Ecto neural progenitor cell (in vitro differentiated cells): Measurements from ENCODE around the gene THAP11.
"Not testable (repeated sequence)": the region's sequence is repeated elsewhere in the genome, so short reads cannot be mapped to it uniquely, and the experiment has no call there.

ENCODE experiments used
- DNase-seq: peaks from one replicate; pipeline ENCODE4 v3.0.0-alpha.2; 2018; ENCODE audit warnings: low spot score

The THAP11 gene

DNA sequence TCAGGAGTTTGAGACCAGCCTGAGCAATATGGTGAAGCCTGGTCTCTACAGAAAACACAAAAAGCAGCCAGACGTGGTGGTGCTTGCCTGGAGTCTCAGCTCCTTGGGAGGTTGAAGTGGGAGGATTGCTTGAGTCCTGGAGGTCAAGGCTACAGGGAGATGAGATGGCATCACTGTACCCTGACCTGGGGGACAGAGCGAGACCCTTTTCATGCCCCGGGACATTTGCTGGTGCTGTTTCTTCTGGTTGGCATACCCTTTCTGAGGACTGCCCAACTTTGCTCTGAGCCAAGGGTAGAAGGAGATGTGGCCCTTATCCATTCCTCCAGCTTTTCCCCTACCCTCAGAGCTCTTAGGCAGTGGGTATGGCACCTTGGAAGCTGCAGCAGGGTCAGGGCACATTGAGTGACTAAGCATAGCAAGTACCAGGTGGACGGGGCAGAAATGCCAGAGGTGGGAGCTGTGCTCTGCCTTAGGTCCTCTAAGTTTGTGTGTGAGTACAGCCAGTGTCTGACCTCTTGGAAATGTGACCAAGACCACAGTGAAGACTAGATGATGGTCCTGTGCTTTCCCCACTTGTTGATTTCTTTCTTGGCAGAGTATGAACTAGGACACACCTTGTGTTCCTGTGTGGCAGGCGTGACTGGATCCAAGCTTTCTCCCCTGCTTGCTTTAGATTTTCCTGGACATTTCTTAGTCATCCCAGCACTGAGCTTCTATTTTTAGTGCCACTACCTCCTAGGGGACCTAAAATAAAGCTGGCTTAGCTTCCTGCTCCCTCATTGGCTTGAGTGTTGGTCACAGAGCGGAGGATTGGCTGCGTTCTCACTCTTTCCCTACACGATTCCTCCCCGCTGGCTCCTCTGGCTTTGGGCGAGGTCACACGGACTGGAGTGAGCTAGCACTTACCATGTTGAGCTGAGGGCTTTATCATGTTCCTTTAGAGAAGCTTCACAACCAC, 20.8 kb downstream of the THAP11 start:
- no peak for DNase-seq

DNA sequence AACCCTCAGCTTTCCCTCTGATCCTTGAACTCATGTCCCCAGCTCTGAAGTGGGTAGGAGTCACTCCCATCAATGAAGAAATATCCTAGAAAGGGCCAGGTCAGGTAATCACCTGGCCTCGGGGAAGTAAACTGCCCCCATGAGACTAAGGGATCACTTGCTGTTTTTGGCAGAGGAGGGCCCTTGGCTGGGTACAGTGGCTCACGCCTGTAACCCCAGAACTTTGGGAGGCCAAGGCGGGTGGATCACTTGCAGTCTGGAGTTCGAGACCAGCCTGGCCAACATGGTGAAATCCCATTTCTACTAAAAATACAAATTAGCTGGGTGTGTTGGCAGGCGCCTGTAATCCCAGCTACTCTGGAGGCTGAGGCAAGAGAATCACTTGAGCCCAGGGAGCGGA, 21.9 kb downstream of the THAP11 start:
- DNase-seq: not testable (repeated sequence)

DNA sequence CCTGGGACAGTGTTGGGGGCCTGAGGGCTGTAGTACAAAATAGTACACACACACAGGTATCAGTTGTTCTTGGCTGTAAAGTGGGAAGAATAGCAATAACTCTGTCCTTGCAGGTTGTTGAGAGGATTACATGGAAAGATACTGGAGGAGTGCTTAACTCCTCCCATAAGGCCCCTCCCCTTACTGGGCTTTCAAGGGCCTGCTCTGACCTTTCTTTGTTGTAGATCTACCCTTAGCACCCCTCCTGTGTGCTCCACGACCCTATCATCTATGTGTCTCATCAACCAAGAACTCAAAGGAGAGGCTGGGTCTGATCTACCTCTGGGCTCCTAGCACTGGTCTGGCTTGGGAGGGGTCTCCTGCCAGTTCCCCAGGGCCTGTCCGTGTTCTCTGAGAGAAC, 22.5 kb downstream of the THAP11 start:
- no peak for DNase-seq

DNA sequence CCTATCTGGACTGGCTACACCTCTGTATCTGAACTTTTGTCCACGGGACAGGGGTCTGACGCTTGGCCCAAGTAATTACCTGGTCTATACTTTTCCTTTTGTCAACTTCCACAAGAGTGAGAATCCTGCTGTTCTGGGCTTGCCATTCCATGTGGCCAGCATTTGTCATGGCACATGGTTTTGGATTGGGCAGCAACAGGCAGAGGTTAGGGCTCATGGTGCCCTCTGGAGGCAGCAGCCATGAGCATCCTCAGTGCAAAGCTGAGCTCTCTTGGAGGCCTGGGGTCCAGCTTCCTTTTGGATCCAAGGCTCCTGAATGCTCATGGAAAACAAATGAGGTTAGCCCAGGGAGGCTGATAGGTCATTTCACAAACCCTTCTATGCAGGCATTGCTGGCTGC, 23.2 kb downstream of the THAP11 start:
- no peak for DNase-seq

DNA sequence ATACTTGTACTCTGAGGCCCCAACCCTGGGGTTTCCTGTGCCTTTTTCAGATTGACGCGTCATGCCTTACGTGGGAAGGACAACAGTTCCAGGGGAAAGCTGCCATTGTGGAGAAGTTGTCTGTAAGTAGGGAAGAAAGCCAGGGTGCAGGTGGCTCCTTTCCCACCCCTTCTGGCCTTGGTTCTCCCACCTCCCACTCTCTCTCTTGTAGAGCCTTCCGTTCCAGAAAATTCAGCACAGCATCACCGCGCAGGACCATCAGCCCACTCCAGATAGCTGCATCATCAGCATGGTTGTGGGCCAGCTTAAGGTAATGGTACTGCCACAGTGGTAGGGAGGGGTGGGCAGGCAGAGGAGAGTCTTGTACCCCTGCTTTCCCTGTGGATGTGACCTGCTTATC, 26.2 kb downstream of the THAP11 start:
- DNase-seq: no peak

DNA sequence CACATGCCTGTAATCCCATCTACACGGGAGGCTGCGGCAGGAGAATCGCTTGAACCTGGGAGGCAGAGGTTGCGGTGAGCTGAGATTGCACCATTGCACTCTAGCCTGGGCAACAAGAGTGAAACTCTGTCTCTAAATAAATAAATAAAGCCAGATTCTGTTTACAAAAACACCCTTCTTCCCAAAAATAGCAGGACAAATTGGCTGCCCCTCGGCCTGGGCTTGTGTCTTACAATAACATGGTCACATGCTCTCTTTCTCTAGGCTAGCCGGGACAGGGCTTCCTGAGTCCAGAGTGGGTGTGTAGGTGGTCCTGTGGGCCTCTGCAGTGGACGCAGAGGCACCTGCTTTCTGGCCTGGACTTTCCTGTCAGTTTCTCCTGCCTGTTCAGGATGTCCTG, 27.5 kb downstream of the THAP11 start:
- DNase-seq: no peak

DNA sequence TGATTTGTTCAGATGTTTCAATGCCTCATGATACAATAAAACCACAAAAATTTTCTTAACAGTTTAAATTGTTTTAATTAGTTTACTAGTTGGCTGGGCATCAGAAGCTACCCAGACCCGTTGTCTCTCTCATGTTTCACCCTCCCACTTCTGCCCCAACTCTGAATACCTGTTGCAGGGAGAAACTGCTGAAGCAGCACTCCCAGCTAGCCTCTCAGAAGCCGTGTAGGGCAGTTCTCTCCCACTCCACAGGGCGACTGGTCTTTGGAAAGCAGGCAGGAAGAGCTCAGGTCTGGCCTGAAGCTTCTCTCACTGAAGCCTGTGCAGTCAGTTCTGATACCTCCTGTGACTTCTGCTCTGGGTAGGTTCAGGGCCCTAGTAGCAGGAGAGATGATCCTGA, 29.1 kb downstream of the THAP11 start:
- no peak for DNase-seq

DNA sequence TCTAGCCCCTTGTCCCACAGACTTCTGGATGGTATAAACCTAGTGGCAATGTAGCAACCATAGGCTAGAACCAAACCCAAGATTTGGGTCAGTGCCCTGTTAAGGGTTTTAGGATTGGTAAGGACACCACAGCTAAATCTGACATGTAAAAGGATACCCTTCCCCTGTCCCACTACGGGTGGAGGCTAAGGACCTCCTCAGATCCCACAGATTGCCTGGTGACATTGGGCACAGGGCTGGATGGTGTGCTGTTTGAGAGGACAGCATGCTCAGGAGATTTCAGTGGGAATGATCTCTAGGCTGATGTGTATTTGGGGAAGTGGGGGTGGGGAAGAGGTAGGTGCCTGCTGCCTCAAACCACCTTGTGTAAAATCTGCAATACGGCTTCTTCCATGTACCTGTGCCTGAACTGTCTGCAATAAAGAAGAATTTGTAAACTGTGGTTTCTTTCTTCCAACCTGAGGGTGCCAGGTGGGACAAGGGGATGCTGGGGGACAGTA, 30.1 kb downstream of the THAP11 start:
- no peak for DNase-seq

DNA sequence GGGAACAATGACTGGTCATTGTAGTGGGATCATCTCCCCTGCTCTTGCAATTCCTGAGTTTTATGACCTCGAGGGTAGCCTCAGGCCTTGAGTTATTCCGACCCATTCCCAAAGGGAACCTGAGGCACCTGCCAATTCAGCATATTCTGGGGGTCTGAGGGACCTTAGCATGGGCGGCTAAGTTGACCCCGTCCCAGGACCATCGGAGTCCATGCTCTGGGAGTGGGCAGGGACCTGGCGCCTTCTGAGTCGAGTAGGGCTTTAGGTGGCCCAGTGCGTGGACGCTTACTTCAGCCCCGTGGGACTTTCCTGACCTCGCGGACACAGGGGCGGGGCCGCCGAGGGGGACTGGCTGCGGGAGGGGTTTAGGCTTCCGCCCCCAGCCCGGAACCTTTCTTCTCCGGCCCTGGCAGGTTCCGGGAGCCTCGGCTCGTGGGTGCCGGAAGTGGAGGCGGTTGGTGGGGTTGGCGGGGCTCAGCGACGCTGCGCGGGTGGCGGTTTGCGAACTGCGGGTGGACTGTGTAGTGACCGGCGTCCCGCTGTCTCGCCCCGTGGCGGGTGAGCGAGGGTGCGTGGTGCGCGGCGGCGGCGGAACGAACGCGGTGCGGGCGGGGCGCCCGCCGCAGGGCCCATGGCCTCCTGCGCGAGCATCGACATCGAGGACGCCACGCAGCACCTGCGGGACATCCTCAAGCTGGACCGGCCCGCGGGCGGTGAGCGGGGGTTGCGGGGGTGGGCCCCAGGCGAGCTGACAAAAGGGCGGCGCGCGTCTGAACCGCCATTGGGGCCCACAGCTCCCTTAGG, 30.7 kb downstream of the THAP11 start, which contains the start of gene EDC4:
Gene EDC4 (plus strand): TSS at position 422 of the 804 bp plus-strand sequence. CDS start 210 bp downstream, at position 632.
- DNase-seq: peak; percentile 84

DNA sequence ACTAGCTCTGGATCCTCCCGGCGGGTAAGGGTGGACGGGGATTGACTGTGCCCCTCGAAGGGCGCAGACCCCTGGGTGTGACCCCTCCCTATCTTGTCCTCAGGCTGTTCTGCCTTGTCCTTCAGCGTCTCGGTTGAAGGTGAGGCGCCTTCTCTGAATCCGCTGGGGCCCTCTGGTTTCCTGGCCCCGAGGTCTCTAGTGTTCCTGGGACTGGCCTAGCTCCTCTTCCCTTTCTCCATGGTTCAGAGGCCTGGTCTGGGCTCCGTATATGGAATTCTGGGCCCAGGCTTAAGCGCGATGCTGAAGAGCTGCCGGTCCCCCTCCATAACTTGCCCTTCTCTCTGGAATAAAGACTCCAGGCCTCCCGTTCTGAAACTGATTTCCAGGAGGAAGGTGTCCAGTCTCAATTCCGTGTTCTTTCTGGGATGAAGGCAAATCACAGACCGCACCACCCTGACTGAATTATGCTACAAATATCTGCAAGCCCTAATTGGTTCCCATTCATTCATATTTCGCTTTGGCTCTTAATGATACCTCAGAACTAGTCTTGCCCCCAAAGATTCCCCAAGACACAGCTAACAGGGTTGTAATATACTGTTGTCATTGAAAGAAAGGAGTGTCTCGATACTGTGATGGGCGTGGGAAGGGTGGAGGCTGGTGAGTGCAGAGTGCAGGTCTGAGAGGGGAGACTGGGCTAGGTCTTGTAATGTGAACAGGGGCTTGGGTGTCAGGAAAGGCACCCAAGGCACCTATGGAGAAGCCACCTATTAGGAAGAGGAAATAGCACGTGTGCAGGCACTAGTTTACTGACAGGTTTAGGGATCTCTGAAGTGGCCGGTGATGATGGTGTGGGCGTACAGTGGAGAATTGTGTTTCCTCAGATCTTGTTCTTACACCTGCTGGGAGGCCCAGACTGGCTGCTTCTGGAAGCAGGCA, 31.6 kb downstream of the THAP11 start:
- DNase-seq: no peak

DNA sequence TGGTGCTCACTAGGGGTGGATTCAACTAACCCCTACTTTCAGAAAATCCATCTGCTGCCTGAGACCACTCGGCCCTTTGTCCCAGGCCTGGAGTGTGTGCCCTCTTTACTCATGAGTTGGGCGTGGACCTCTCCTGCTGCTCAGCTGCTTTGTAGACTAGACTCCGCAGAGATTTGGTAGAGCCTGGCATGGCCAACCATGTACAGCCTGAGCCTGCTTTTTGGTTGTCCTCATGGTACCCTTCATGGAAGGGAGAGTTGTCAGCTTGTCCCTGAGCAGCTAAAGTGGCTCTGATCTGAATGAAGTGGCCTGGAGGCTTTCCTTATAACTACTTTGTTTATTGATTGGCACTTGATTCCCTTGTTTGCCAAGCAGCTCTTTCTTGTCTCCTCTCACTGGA, 32.3 kb downstream of the THAP11 start:
- DNase-seq: no peak

DNA sequence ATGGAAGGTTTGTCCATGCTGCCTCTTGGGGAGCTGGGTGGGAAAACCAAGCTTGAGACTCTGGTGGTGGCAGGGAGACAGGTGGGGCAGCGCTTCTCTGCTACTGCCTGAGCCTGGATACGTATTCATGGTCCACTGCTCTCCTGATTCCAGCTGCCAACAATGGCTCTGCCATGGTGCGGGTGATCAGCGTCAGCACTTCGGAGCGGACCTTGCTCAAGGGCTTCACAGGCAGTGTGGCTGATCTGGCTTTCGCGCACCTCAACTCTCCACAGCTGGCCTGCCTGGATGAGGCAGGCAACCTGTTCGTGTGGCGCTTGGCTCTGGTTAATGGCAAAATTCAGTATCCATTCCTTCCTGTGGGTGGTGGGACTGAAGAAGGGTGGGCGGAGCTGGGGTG, 34.9 kb downstream of the THAP11 start:
- no peak for DNase-seq

DNA sequence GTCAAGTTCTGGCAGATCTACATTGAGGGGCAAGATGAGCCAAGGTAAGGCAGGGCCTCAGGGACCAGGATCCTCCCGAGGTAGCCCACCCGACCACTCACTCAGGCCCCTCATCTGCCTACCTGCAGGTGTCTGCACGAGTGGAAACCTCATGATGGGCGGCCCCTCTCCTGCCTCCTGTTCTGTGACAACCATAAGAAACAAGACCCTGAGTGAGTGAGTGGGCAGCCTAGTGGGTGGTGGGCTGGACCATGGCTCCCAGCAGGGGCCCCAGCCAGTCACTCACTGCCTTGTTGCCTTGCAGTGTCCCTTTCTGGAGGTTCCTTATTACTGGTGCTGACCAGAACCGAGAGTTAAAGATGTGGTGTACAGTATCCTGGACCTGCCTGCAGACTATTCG, 36.1 kb downstream of the THAP11 start:
- no peak for DNase-seq

DNA sequence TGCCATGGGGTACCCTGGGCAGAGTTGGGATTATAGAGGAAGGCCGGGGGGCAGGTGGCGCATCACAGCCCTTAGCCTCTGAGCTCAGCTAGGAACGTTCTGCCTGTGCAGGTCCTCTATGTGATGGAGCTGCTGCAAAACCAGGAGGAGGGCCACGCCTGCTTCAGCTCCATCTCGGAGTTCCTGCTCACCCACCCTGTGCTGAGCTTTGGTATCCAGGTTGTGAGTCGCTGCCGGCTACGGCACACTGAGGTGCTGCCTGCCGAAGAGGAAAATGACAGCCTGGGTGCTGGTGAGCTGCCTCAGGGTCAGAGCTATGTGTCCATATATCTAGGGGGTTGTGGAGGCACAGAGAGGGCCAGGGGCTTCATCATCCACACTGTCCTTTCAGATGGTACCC, 36.7 kb downstream of the THAP11 start:
- no peak for DNase-seq

DNA sequence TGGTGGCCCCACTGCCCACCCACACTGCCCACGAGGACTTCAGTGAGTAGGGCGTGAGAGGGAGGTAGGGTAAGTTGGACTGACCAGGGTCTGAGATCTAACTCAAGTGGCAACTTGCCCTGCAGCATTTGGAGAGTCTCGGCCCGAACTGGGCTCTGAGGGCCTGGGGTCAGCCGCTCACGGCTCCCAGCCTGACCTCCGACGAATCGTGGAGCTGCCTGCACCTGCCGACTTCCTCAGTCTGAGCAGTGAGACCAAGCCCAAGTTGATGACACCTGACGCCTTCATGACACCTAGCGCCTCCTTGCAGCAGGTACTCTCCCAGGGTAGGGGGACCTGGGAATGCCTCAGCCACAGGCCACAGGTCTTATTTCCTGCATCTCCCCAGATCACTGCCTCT, 37.3 kb downstream of the THAP11 start:
- no peak for DNase-seq

DNA sequence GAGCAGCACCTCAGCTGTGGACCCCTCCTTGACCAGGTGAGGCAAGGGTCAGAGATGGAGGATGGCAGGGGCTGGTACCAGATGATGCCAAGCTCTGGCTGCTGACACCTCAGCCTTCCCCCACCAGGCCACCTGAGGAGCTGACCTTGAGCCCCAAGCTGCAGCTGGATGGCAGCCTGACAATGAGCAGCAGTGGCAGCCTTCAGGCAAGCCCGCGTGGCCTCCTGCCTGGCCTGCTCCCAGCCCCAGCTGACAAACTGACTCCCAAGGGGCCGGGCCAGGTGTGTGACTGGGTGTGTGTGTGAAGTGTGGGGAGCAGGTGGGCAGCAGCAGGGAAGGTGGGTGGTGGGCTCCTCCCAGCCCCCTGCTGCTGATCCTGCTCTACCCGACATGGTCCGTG, 37.8 kb downstream of the THAP11 start:
- DNase-seq: no peak

DNA sequence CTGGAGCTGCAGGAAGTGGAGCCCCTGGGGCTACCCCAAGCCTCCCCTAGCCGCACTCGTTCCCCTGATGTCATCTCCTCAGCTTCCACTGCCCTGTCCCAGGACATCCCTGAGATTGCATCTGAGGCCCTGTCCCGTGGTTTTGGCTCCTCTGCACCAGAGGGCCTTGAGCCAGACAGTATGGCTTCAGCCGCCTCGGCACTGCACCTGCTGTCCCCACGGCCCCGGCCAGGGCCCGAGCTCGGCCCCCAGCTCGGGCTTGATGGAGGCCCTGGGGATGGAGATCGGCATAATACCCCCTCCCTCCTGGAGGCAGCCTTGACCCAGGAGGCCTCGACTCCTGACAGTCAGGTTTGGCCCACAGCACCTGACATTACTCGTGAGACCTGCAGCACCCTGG, 38.5 kb downstream of the THAP11 start:
- no peak for DNase-seq

DNA sequence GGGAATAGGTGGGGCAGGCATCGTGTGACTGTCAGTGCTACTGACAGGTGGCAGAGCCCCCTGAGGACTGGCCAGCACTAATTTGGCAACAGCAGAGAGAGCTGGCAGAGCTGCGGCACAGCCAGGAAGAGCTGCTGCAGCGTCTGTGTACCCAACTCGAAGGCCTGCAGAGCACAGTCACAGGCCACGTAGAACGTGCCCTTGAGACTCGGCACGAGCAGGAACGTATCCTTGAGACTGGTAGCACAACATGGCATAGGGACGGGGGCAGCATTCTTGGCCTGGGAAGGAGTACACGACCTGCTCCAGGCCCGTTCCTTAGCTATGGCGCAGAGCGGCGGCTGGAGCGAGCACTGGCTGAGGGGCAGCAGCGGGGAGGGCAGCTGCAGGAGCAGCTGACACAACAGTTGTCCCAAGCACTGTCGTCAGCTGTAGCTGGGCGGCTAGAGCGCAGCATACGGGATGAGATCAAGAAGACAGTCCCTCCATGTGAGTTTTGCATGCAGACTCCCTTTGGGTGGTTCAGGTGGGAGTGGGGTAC, 39.6 kb downstream of the THAP11 start:
- no peak for DNase-seq

DNA sequence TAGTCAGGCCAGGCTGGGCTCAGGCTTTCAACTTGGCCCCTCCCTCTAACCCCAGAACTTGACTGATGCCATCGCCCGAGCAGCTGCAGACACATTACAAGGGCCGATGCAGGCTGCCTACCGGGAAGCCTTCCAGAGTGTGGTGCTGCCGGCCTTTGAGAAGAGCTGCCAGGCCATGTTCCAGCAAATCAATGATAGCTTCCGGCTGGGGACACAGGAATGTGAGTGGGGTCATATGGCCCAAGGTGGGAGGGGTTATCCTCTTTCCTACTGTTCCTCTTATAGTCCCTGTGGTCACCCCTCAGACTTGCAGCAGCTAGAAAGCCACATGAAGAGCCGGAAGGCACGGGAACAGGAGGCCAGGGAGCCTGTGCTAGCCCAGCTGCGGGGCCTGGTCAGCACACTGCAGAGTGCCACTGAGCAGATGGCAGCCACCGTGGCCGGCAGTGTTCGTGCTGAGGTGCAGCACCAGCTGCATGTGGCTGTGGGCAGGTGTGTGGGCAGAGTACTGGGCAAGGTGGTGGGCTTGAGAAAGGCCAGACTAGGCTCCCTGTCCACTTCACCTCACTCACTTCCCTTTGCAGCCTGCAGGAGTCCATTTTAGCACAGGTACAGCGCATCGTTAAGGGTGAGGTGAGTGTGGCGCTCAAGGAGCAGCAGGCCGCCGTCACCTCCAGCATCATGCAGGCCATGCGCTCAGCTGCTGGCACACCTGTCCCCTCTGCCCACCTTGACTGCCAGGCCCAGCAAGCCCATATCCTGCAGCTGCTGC, 40.4 kb downstream of the THAP11 start:
- no peak for DNase-seq

DNA sequence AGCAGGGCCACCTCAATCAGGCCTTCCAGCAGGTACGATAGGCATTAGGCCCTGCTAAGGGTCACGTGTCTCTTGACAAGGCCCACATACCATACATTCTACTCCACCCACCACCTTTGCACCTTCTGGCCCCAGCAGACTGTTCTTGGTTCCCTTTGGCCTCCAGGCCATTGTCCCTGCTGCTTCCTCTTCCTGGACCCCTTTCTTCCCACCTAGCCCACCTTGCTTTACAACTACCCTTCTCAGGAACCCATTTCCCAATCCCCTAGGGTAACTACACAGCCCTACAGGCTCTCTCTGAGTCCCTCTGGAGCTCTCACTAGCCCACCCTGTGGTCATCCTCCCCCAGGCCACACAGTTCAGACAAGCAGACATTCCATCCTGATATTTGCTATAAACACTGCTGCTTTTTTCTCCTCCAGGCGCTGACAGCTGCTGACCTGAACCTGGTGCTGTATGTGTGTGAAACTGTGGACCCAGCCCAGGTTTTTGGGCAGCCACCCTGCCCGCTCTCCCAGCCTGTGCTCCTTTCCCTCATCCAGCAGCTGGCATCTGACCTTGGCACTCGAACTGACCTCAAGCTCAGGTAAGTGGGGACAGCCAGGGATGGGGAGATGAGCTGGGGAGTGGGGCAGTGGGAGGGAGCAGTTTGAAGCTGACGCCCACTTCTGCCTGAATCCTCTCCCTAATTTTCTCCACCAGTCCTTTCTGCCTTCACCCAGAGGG, 41.2 kb downstream of the THAP11 start:
- no peak for DNase-seq
